ENCODE results near the gene TSGA10.
"Not testable (repeated sequence)": the region's sequence is repeated elsewhere in the genome, so short reads cannot be mapped to it uniquely, and the experiment has no call there.

TSGA10 gene

GRCh38 chr2:99158599-99158998, 3.9 kb upstream of the TSGA10 start:
- H3K27ac ChIP-seq, result no peak overlapping the region
- H3K4me3 ChIP-seq, result no peak overlapping the region

GRCh38 chr2:99156891-99157290, 2.1 kb upstream of the TSGA10 start:
- no peak overlapping the region for H3K4me3 ChIP-seq

GRCh38 chr2:99153921-99154604, 679 bp downstream of the TSGA10 start:
- Histone ChIP-seq H3K27ac (peak overlapping the region in 20 of 21 experiments; percentile 68 to 91 (median 88)), H3K4me3 (peak overlapping the region; percentile 51 to 80 (median 71))

More at GRCh38 chr2:99156891-99157290, 2.1 kb upstream of the TSGA10 start:
- H3K27ac ChIP-seq, result no peak overlapping the region

DNA sequence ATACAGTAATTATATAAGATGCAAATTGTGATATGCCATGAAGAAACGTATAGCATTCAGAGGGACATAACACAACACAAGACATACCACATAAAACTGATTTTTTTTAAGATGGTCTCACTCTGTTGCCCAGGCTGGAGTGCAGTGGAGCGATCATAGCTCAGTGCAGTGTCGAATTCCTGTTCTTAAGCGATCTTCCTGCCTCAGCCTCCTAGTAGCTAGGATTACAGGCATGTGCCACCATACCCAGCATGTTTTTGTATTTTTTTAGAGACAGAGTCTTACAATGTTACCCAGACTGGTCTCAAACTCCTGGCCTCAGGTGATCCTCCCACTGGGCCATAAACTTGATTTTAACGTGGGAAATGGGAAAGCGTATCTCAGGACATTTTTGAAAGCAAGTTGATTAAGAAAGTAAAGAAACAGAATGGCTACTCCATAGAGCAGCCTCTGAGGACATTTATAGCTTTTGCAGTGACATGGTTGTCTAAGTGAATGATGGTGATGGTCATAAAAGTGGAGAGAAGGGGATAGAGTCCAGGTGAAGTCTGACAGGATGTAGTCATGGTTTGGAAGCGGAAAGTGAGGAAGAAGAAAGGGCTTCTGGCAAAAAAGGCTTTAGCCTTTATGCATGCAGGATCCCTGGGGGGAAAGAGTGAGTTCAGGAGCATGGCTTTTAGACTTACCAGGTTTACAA, 2.4 kb downstream of the TSGA10 start:
- H3K27ac ChIP-seq, result no peak overlapping the region
- no peak overlapping the region for H3K4me3 ChIP-seq

DNA sequence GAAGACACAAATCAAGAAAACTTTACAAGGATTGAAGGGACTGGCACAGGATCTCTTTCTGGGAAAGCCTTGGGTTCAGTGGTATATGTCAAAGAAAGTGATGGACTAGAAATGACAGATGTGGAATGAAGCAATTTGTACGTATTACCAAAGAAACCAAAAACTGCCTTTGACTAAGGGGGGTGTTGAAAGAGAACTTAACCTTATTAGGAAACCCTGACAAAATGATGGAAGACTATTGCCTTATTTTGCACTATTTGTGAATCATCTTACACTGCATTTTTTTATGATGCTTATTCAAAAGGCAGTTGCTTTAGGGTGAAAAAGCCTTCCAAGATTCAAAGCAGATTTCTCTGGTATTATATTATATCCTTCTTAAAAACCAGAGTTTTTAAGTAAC, 4.0 kb downstream of the TSGA10 start:
- no peak overlapping the region for H3K27ac ChIP-seq

GRCh38 chr2:99141110-99142108, 13.3 kb downstream of the TSGA10 start, which contains the start of gene C2orf15:
Gene C2orf15, plus strand, starts transcription at chr2:99141707. Its CDS starts 8,852 bp downstream, at chr2:99150559.
- H3K4me3 ChIP-seq, result peak within 1 kb of the TSS; percentile 62 to 89 (median 83)
- H3K27ac ChIP-seq, result peak within 1 kb of the TSS; percentile 28 to 93 (median 84)

More for the DNA sequence above, 4.0 kb downstream of the TSGA10 start:
- no peak overlapping the region for H3K4me3 ChIP-seq

GRCh38 chr2:99140860-99141109, 14.0 kb downstream of the TSGA10 start:
- peak overlapping the region; percentile 62 to 89 (median 83) for H3K4me3 ChIP-seq
- peak overlapping the region; percentile 28 to 93 (median 84) for H3K27ac ChIP-seq

GRCh38 chr2:99140056-99140859, 14.5 kb downstream of the TSGA10 start:
- Histone ChIP-seq H3K27ac (peak overlapping the region in 20 of 21 experiments; percentile 28 to 93 (median 84)), H3K4me3 (peak overlapping the region; percentile 62 to 89 (median 83))

GRCh38 chr2:99139003-99139402, 15.7 kb downstream of the TSGA10 start:
- Histone ChIP-seq H3K4me3 (no peak overlapping the region), H3K27ac (no peak overlapping the region)

DNA sequence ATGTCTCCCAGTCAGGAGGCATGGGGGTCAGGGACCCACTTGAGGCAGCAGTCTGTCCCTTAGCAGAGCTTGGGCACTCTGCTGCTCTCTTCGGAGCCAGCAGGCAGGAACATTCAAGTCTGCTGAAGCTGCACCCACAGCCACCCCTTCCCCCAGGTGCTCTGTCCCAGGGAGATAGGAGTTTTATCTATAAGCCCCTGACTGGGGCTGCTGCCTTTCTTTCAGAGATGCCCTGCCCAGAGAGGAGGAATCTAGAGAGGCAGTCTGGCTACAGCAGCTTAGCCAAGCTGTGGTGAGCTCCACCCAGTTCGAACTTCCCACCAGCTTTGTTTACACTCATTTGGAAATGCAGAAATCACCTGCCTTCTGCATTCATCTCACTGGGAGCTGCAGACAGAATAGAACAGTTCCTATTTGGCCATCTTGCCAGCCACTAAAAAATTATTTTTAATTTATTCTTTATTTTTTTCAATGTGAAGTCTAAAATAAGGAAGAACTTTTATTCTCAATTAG, 19.6 kb downstream of the TSGA10 start:
- H3K4me3 ChIP-seq, H3K27ac ChIP-seq: not testable (repeated sequence)

DNA sequence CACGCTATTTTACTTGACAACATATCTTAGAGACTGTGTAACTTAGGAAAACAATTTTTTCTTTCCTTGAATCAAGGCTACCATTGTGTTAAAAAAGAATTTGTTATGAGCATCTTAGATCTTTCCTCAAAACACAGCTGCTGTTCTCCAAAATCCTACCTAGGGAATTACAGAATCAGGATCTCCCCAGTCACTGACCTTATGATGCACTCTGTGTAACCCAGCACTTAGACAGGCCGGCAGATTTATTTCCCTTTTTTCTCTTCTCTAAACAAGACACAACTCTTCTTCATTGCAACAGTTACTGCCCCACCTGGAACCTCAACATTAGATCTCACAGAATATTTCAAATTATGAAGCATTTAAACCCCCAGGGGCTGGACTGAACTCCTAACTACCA, 26.8 kb downstream of the TSGA10 start:
- H3K4me3 ChIP-seq, result no peak overlapping the region
- H3K27ac ChIP-seq, result no peak overlapping the region

DNA sequence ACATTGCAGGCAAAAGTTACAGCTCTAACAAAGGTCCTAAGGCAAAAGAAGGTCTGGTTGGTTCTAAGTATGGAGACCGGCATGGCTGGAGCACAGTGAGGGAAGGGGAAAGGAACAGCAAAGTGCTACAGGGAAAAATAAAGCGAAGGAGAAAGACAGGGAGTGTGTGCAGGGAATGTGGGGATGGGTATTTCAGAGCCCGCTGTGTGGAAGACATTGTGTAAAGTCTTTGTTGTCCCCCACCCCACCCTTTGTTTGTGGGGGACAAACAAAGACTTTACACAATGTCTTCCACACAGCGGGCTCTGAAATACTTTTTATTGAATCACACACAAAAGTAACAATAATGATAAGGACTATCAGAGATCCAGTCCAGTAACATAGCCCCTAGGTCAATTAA, 42.1 kb downstream of the TSGA10 start:
- H3K4me3 ChIP-seq, result no peak overlapping the region
- no peak overlapping the region for H3K27ac ChIP-seq

DNA sequence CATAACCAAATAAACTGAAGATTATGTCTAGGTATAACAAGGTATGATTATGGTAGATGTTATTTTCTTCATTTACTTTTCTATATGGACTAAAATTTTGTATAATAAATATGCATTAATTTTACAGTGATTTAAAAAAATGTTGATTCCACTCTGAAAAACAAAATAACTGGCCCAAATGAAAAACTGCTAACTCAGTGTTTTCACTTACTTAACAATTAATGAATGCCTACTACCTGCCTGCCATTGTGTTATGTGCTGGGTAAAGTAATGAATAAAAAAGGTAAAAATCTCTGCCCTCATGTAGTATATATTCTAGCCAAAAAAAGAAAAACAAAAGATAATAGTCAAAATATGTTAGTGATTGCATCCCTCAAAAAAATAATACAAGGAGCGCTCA, 42.8 kb downstream of the TSGA10 start:
- H3K4me3 ChIP-seq, result no peak overlapping the region
- no peak overlapping the region for H3K27ac ChIP-seq

- Histone ChIP-seq H3K27ac (no peak overlapping the region), H3K4me3 (no peak overlapping the region)
Observed at GRCh38 chr2:99111236-99111635, 43.5 kb downstream of the TSGA10 start.

DNA sequence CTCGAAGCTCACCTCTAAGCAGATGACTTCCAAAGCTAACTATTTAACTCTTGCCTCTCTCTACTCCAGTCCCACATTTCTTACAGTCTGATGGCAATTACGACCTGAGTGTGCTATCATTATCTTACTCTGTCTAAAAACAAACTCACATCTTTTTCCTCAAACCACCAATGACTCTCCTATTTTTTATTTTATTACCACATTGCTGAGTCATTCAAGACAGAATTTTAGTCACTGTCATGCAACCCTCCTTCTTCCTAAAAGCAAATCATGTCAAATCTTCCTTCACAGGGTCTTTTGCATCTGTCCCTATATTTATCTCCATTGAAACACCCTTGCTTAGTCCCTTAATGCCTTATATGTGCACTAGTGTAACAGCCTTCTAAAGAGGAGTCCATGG, 47.8 kb downstream of the TSGA10 start:
- no peak overlapping the region for H3K4me3 ChIP-seq
- no peak overlapping the region for H3K27ac ChIP-seq

DNA sequence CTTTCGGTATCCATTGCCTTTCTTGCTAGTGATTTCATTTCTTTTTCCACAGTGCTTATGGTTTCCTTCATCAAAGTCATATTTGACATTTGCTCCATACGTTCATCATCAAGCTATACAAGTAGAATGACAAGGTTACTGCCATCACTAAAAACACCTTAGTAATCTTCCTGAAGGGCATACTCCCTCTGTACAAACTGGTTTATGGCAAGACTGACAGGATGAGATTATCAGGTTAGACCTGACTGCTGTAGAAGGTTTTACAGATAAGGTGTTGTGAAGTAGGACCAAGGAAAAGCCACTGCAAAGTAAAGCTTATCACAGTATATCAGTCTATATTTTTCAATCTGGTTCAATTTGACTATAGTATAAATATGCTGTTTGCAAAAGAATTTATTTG, 50.7 kb downstream of the TSGA10 start:
- Histone ChIP-seq H3K4me3 (no peak overlapping the region), H3K27ac (no peak overlapping the region)

DNA sequence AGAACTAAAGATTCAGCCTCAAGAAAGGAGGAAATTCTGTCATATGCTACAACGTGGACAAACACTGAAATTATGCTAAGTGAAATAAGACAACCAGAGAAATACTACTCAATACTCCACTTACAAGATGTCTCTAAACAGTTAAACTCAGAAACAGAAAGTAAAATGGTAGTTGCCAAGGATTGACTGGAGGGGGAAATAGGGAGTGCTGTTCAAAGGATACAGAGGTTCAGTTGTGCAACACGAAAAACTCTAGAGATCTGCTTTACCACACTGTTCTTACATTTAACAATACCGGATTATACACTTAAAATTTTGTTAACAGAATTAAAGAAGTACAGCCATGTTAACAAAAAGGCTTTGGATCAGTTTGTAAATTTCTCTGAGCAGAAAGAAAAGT, 53.0 kb downstream of the TSGA10 start:
- Histone ChIP-seq H3K4me3 (no peak overlapping the region), H3K27ac (no peak overlapping the region)

DNA sequence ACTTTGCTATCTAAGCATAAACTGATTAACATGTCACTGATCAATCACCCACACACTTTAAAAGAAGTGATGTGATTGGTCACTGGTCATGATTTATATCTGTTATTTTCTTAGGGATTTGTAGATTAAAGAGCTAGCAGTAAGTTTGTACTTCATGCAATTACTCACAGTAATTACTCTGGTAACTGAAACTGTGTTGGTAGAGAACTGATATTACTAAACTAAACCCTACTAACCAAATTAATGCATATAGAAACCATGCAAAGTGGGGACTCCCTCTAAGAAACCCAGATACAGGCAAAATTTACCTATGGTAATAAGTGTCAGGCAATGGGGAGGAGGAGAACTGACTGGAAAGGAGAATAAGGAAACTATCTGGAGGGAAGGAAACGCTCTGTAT, 58.0 kb downstream of the TSGA10 start:
- Histone ChIP-seq H3K27ac (no peak overlapping the region), H3K4me3 (no peak overlapping the region)

GRCh38 chr2:99088017-99088416, 66.7 kb downstream of the TSGA10 start:
- no peak overlapping the region for H3K27ac ChIP-seq

More at GRCh38 chr2:99088017-99088416, 66.7 kb downstream of the TSGA10 start:
- H3K4me3 ChIP-seq, result no peak overlapping the region

Measured in skin epidermis (tissue), 12 donors.